ENCODE results near the gene CMTM2. TPM values are rescaled to one million over a fixed set of nuclear protein-coding genes. Genes with fewer than 3 reads are reported as not detected.

CMTM2 gene
- total and polyA plus RNA-seq, 9 of the 15 experiments (the other 6 are each of a cell fraction or from before 2014, with no cell fraction given), result not detected

DNA sequence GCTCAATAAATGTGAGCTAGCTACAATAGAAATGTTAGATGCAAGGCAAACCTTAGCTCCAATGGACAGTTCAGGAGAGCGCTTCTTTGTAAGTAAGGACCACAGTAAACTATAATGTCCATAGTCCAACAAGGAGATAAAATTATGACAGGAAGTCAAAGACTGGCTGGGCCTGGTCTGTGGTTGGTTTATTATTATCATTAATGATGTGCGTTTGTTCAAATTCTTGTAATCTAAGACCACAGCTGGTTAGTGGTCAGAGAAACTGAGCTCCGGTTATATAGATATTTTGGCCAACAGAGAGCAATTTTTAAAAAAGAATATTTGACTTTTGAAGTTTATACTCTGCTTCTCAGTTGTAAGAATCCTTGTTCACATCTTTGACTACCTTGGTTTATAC lies 4.7 kb upstream of the CMTM2 start:
- BruUV-seq (replicated peaks), result no TSS peak
- Histone ChIP-seq H3K27me3 (ENCODE audit: control insufficient read depth in 2 of 2, insufficient read depth in 2 of 2, low read length in 2 of 2) (peaks cover 4 to 9% of the 10 kb centered on the region in 2 experiments; a peak in 4 of 5 replicates), H3K4me1 (replicated peaks in 1 of 2; ENCODE audit: control insufficient read depth in 2 of 2, insufficient read depth in 2 of 2, low read length in 2 of 2) (peaks cover 13 to 15% of the 10 kb centered on the region in 2 experiments), H3K79me2 (ENCODE audit: control insufficient read depth, insufficient read depth, low read length) (no peaks in the 10 kb centered on the region), H3K4me3 (no peak overlapping the region), H3K9me3 (replicated peaks; ENCODE audit: control insufficient read depth, insufficient read depth, low read depth, low read length) (no peaks in the 10 kb centered on the region), H3K4me2 (ENCODE audit: insufficient read depth, low read length) (no peak overlapping the region; the same call in 1 of the 2 replicates), H3K9ac (ENCODE audit: insufficient read depth in 1 of 2, low read depth in 2 of 2, low read length in 2 of 2) (no peak overlapping the region), H3K9me1 (ENCODE audit: control insufficient read depth, insufficient read depth, low read length) (no peaks in the 10 kb centered on the region), H2AFZ (ENCODE audit: low read depth, low read length) (no peak overlapping the region), H3K36me3 (ENCODE audit: control insufficient read depth, insufficient read depth, low read length) (no peaks in the 10 kb centered on the region), H4K20me1 (replicated peaks; ENCODE audit: control insufficient read depth, insufficient read depth, low read length) (no peaks in the 10 kb centered on the region), H3K27ac (ENCODE audit: extremely low read depth, low read depth, low read length) (no peak overlapping the region)
- no peak for DNase-seq (ENCODE audit: extremely low read depth in 1 of 4, low spot score in 3 of 4)
- WGBS (ENCODE audit: insufficient coverage, low coverage, missing lambda C conversion rate), result 41% methylated on average over 3 of the region's 3 CpGs
- TF ChIP-seq HNRNPK (IDR thresholded peaks at IDR 0.05; ENCODE audit: low read depth, low read length, poor library complexity, severe bottlenecking) (no peak), ELF1 (tag; IDR thresholded peaks at IDR 0.05) (no peak), ERF (CRISPR knock-in tag; IDR thresholded peaks at IDR 0.05) (no peak), PRPF4 (IDR thresholded peaks at IDR 0.05; ENCODE audit: insufficient read depth, low read depth, low read length, poor library complexity, severe bottlenecking) (no peak), HSF4 (CRISPR knock-in tag; IDR thresholded peaks at IDR 0.05; ENCODE audit: borderline replicate concordance) (no peak), NBN (IDR thresholded peaks at IDR 0.05; ENCODE audit: low read depth) (no peak), SNIP1 (IDR thresholded peaks at IDR 0.05; ENCODE audit: low read depth) (no peak), ZNF282 (CRISPR knock-in tag; IDR thresholded peaks at IDR 0.05) (no peak), EGR1 (conservative IDR thresholded peaks at IDR 0.05) (no peak), POLR3G (IDR thresholded peaks at IDR 0.05; ENCODE audit: extremely low read depth, insufficient read length, insufficient replicate concordance) (no peak), NRF1 (conservative IDR thresholded peaks at IDR 0.05 in 1 of 2, IDR thresholded peaks at IDR 0.05 in 1 of 2) (no peak), ZFX (CRISPR knock-in tag; IDR thresholded peaks at IDR 0.05) (no peak), ZNF224 (CRISPR knock-in tag; IDR thresholded peaks at IDR 0.05) (no peak)
- TF ChIP-seq, protein P1, sequence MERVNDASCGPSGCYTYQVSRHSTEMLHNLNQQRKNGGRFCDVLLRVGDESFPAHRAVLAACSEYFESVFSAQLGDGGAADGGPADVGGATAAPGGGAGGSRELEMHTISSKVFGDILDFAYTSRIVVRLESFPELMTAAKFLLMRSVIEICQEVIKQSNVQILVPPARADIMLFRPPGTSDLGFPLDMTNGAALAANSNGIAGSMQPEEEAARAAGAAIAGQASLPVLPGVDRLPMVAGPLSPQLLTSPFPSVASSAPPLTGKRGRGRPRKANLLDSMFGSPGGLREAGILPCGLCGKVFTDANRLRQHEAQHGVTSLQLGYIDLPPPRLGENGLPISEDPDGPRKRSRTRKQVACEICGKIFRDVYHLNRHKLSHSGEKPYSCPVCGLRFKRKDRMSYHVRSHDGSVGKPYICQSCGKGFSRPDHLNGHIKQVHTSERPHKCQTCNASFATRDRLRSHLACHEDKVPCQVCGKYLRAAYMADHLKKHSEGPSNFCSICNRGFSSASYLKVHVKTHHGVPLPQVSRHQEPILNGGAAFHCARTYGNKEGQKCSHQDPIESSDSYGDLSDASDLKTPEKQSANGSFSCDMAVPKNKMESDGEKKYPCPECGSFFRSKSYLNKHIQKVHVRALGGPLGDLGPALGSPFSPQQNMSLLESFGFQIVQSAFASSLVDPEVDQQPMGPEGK (CRISPR knock-in tag; IDR thresholded peaks at IDR 0.05; ENCODE audit: borderline replicate concordance), result no peak
- TF ChIP-seq, protein P2, sequence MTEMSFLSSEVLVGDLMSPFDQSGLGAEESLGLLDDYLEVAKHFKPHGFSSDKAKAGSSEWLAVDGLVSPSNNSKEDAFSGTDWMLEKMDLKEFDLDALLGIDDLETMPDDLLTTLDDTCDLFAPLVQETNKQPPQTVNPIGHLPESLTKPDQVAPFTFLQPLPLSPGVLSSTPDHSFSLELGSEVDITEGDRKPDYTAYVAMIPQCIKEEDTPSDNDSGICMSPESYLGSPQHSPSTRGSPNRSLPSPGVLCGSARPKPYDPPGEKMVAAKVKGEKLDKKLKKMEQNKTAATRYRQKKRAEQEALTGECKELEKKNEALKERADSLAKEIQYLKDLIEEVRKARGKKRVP (CRISPR knock-in tag; IDR thresholded peaks at IDR 0.05), result no peak
- TF ChIP-seq, protein P3, sequence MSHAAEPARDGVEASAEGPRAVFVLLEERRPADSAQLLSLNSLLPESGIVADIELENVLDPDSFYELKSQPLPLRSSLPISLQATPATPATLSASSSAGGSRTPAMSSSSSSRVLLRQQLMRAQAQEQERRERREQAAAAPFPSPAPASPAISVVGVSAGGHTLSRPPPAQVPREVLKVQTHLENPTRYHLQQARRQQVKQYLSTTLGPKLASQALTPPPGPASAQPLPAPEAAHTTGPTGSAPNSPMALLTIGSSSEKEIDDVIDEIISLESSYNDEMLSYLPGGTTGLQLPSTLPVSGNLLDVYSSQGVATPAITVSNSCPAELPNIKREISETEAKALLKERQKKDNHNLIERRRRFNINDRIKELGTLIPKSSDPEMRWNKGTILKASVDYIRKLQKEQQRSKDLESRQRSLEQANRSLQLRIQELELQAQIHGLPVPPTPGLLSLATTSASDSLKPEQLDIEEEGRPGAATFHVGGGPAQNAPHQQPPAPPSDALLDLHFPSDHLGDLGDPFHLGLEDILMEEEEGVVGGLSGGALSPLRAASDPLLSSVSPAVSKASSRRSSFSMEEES (CRISPR knock-in tag; IDR thresholded peaks at IDR 0.05), result no peak
- in situ Hi-C loops (cut with MboI), result no loop called here
- POLR2A ChIA-PET, result interaction anchor here (1.0 kb wide), 1 partner anchor 10 kb away, joined by 6 read pairs; no protein-coding TSS in a partner anchor
- no peak for ATAC-seq
- intact Hi-C loops (cut with micrococcal nuclease), result no loop called here
- no peak for FAIRE-seq
- CTCF ChIA-PET (ENCODE audit: low intra/inter-chr PET ratio), result no interaction called here

Measured in K562 (cell line).